GM12878 (cell line): ENCODE measurements around the gene DOCK1. TPM values are rescaled to one million over a fixed set of nuclear protein-coding genes. Genes with fewer than 3 reads are reported as not detected.

ENCODE experiments used
- ATAC-seq: fragments of 200-7000 bp; cut with Tn5 transposase; 3 replicates; pipeline ENCODE4 v1.9.1; 2020; ENCODE audit warnings: mild to moderate bottlenecking, moderate library complexity
- BruUV-seq: library from RNA; stranded (reverse); fragments of 400-500 nt; replicated peaks from 2 replicates; lab custom pipeline; 2021; lab: Mats Ljungman, UMichigan
- CTCF ChIA-PET: fragments of 300-600 bp; sonication (Branson Sonifier 250); formaldehyde crosslinking; extraction: SDS; loops from one replicate; lab custom pipeline; 2021; ENCODE audit warnings: inconsistent platforms; lab: Yijun Ruan, JAX
- POLR2A ChIA-PET: fragments of 350-600 bp; formaldehyde crosslinking; extraction: SDS; loops from one replicate; lab custom pipeline; 2021; ENCODE audit warnings: inconsistent platforms; lab: Charles Lee
- RAD21 ChIA-PET: fragments of 300-600 bp; sonication (Branson Sonifier 250); formaldehyde crosslinking; loops from one replicate; lab custom pipeline; 2023; ENCODE audit warnings: antibody characterized with exemption; ENCODE audit not compliant: unreplicated experiment; lab: Charles Lee
- SMC1A ChIA-PET: fragments of 300-600 bp; sonication (Branson Sonifier 250); formaldehyde crosslinking; loops from one replicate; lab custom pipeline; 2023; ENCODE audit not compliant: unreplicated experiment, uncharacterized antibody; lab: Charles Lee
- DNase-seq: peaks from one replicate; pipeline ENCODE4 v3.0.0-alpha.2; 2011; ENCODE audit warnings: low read depth, low spot score
- FAIRE-seq: peaks from 3 replicates; lab custom pipeline; 2011; peaks lifted over from hg19 to GRCh38; lab: Jason Lieb, UNC
- H2AFZ ChIP-seq: 2 replicates; pipeline ENCODE4 v1.6.0; 2011; ENCODE audit warnings: low read depth, low read length, control low read depth; ENCODE audit not compliant: control insufficient read depth
- H3K27ac ChIP-seq: 2 replicates; pipeline ENCODE4 v1.5.1; 2011; ENCODE audit warnings: control low read depth; ENCODE audit not compliant: control insufficient read depth, insufficient read depth
- H3K27me3 ChIP-seq, 2 experiments: replicated peaks in 1 of 2; 2 replicates each; pipeline versions ENCODE4 v1.6.0 to v1.6.1; 2011; ENCODE audit warnings: low read length in 1 of 2; ENCODE audit not compliant: control insufficient read depth in 2 of 2, insufficient read depth in 2 of 2
- H3K36me3 ChIP-seq, 2 experiments: 2 replicates each; pipeline ENCODE4 v1.5.1; 2011; ENCODE audit warnings: low read length in 1 of 2; ENCODE audit not compliant: control insufficient read depth in 2 of 2, insufficient read depth in 2 of 2
- H3K4me1 ChIP-seq: 2 replicates; pipeline ENCODE4 v1.6.1; 2011; ENCODE audit warnings: mild to moderate bottlenecking, low read length, moderate library complexity, mixed read lengths; ENCODE audit not compliant: control insufficient read depth, insufficient read depth
- H3K4me2 ChIP-seq: 2 replicates; pipeline ENCODE4 v1.6.0; 2011; ENCODE audit warnings: control low read depth; ENCODE audit not compliant: control insufficient read depth, insufficient read depth
- H3K4me3 ChIP-seq: fragments of 200-600 bp; sonication (generic); 2 replicates; pipeline ENCODE4 v1.5.1; 2016
- H3K79me2 ChIP-seq: 2 replicates; pipeline ENCODE4 v1.6.0; 2011; ENCODE audit warnings: low read length; ENCODE audit not compliant: control insufficient read depth, insufficient read depth
- H3K9ac ChIP-seq: 2 replicates; pipeline ENCODE4 v1.8.0; 2011; ENCODE audit warnings: low read length, control low read depth, mixed read lengths; ENCODE audit not compliant: control insufficient read depth, insufficient read depth
- H3K9me3 ChIP-seq: replicated peaks from 3 replicates; pipeline ENCODE4 v1.5.1; 2011; ENCODE audit warnings: mild to moderate bottlenecking, low read length; ENCODE audit not compliant: control insufficient read depth, insufficient read depth
- H4K20me1 ChIP-seq: 2 replicates; pipeline ENCODE4 v1.6.0; 2011; ENCODE audit not compliant: control insufficient read depth, insufficient read depth
- CEBPB ChIP-seq, 2 experiments: fragments of 150-350 bp in 1 of 2; IDR thresholded peaks; 2 replicates each; pipeline ENCODE4 v1.6.1; 2012 to 2014; ENCODE audit warnings: low read depth in 2 of 2, low read length in 2 of 2, borderline replicate concordance in 1 of 2, inconsistent platforms in 1 of 2
- CHD4 ChIP-seq: fragments of 200-600 bp; sonication (generic); IDR thresholded peaks from 2 replicates; pipeline ENCODE4 v1.6.1; 2016; ENCODE audit warnings: mild to moderate bottlenecking
- FOXM1 ChIP-seq: IDR thresholded peaks from 2 replicates; pipeline ENCODE4 v1.6.1; 2012; ENCODE audit warnings: low read depth, mild to moderate bottlenecking, inconsistent platforms, low read length, moderate library complexity
- GATAD2B ChIP-seq: fragments of 450-650 bp; conservative IDR thresholded peaks from 2 replicates; pipeline ENCODE4 v1.6.1; 2017; ENCODE audit warnings: low read depth, mild to moderate bottlenecking, moderate library complexity
- SIX5 ChIP-seq: IDR thresholded peaks from 2 replicates; pipeline ENCODE4 v1.6.1; 2011; ENCODE audit warnings: mild to moderate bottlenecking, low read depth, low read length, moderate library complexity; ENCODE audit not compliant: severe bottlenecking
- ZBTB4 ChIP-seq: fragments of 450-650 bp; formaldehyde crosslinking; IDR thresholded peaks from 2 replicates; pipeline ENCODE4 v1.4.0; 2022; ENCODE audit warnings: mild to moderate bottlenecking, moderate library complexity
- WGBS: methylation state at CpG from one replicate; pipeline ENCODE4 v1.1.6; 2016; ENCODE audit warnings: low lambda C conversion rate; ENCODE audit not compliant: insufficient replicate concordance, insufficient coverage; ENCODE audit errors: missing lambda C conversion rate; 5-methylcytosine and 5-hydroxymethylcytosine counted together
- in situ Hi-C: fragments of 300-500 bp; cut with MboI; formaldehyde crosslinking; loops from 9 replicates; pipeline ENCODE4 v1.14.3; 2018; ENCODE audit warnings: mixed read lengths
- intact Hi-C: fragments of 100-400 bp; cut with micrococcal nuclease; formaldehyde crosslinking; loops from one replicate; pipeline ENCODE4 v1.14.2; 2022; ENCODE audit not compliant: unreplicated experiment
- polyA plus RNA-seq, 11 experiments: library from polyadenylated mRNA; depleted of rRNA in 4 of 11; unstranded in 6 of 11; stranded (reverse) in 5 of 11; fragments of >200 nt; fragmentation: Nextera tagmentation in 4 of 11; fragmentation: Illumina TruSeq in 1 of 11; extraction: Ambion mirVana in 4 of 11; extraction: Trizol in 1 of 11; gene quantifications; 1 replicate in 1 of 11; 2 replicates in 10 of 11; pipeline versions ENCODE4 v1.2.1 to v1.2.3, GENCODE V29; 2011 to 2016; ENCODE audit warnings: inconsistent platforms in 2 of 11, missing spikeins in 2 of 11, low read depth in 1 of 11
- total RNA-seq, 4 experiments: library from RNA; depleted of rRNA in 3 of 4; stranded (reverse); fragments of >200 nt in 3 of 4; fragmentation: Illumina TruSeq in 1 of 4; extraction: Trizol in 1 of 4; gene quantifications; 2 replicates each; pipeline versions ENCODE4 v1.2.1 to v1.2.3, GENCODE V29; 2013 to 2021

DOCK1 gene
- total and polyA plus RNA-seq, 10 of the 15 experiments (the other 5 are each of a cell fraction or from before 2014, with no cell fraction given), result 0.05 to 0.18 TPM; not detected in 8

GRCh38 chr10:127303746-127304145, 398.5 kb downstream of the DOCK1 start:
- POLR2A ChIA-PET, result no interaction called here
- CTCF ChIA-PET, result no interaction called here
- Histone ChIP-seq H4K20me1 (no peaks in the 10 kb centered on the region), H3K4me3 (no peak overlapping the region), H3K9me3 (no peaks in the 10 kb centered on the region; the same call in 2 of the 3 replicates), H3K79me2 (no peaks in the 10 kb centered on the region), H3K4me2 (no peak overlapping the region), H2AFZ (no peak overlapping the region), H3K36me3 (no peaks in the 10 kb centered on the region), H3K27ac (no peak overlapping the region), H3K4me1 (no peaks in the 10 kb centered on the region), H3K27me3 (no peaks in the 10 kb centered on the region), H3K9ac (no peak overlapping the region)
- in situ Hi-C loops, result no loop called here
- no peak for TF ChIP-seq GATAD2B
- no peak for TF ChIP-seq SIX5
- TF ChIP-seq ZBTB4 (CRISPR knock-in tag), result no peak
- no peak for TF ChIP-seq FOXM1
- TF ChIP-seq CEBPB (IDR thresholded peaks at IDR 0.05; ENCODE audit: borderline replicate concordance in 1 of 2, low read depth in 2 of 2, low read length in 2 of 2), result no peak
- no peak for TF ChIP-seq CHD4
- intact Hi-C loops, result no loop called here
- SMC1A ChIA-PET, result no interaction called here
- no TSS peak for BruUV-seq
- DNase-seq (no peak), ATAC-seq (no peak), FAIRE-seq (no peak)
- RAD21 ChIA-PET, result no interaction called here
- WGBS, result 51% methylated on average over 8 of the region's 8 CpGs
